CD4-positive, alpha-beta T cell treated with Interleukin-12 subunit alpha and Interleukin-12 subunit beta, for 1 hour (primary cell): ENCODE measurements around the gene MAP2K3.
"Not testable (repeated sequence)": the region's sequence is repeated elsewhere in the genome, so short reads cannot be mapped to it uniquely, and the experiment has no call there.

ENCODE experiments used
- DNase-seq: peaks from one replicate; pipeline ENCODE4 v3.0.0-alpha.2; 2020

Gene MAP2K3

GRCh38 chr17:21337981-21338625 is 53.6 kb downstream of the MAP2K3 start:
- DNase-seq = not testable (repeated sequence)

GRCh38 chr17:21339011-21339410 is 54.5 kb downstream of the MAP2K3 start:
- DNase-seq = no peak

- not testable (repeated sequence) for DNase-seq
Measured at GRCh38 chr17:21339571-21339970, 55.1 kb downstream of the MAP2K3 start.

- DNase-seq = not testable (repeated sequence)
Measured at GRCh38 chr17:21340407-21340806, 55.9 kb downstream of the MAP2K3 start.

GRCh38 chr17:21341279-21341678 is 56.8 kb downstream of the MAP2K3 start:
- DNase-seq = not testable (repeated sequence)

GRCh38 chr17:21341925-21342540 is 57.5 kb downstream of the MAP2K3 start:
- DNase-seq = not testable (repeated sequence)

GRCh38 chr17:21343061-21343949 is 58.8 kb downstream of the MAP2K3 start:
- DNase-seq = not testable (repeated sequence)

- DNase-seq = not testable (repeated sequence)
Measured at GRCh38 chr17:21344801-21345200, 60.3 kb downstream of the MAP2K3 start.

GRCh38 chr17:21345236-21345635 is 60.7 kb downstream of the MAP2K3 start:
- no peak for DNase-seq

GRCh38 chr17:21346107-21346506 is 61.6 kb downstream of the MAP2K3 start:
- not testable (repeated sequence) for DNase-seq

- not testable (repeated sequence) for DNase-seq
Measured at GRCh38 chr17:21346651-21347250, 62.2 kb downstream of the MAP2K3 start.

- DNase-seq = not testable (repeated sequence)
Measured at GRCh38 chr17:21347660-21348059, 63.1 kb downstream of the MAP2K3 start.

GRCh38 chr17:21348081-21348925 is 63.8 kb downstream of the MAP2K3 start:
- not testable (repeated sequence) for DNase-seq

- DNase-seq = not testable (repeated sequence)
Measured at GRCh38 chr17:21348926-21349261, 64.4 kb downstream of the MAP2K3 start.

- DNase-seq = not testable (repeated sequence)
Measured at GRCh38 chr17:21349358-21350050, 65.0 kb downstream of the MAP2K3 start.

GRCh38 chr17:21350495-21350894 is 66.0 kb downstream of the MAP2K3 start:
- not testable (repeated sequence) for DNase-seq

GRCh38 chr17:21351366-21352065 is 67.0 kb downstream of the MAP2K3 start:
- no peak for DNase-seq

- DNase-seq = no peak
Measured at GRCh38 chr17:21352221-21352980, 67.9 kb downstream of the MAP2K3 start.

GRCh38 chr17:21352981-21353265 is 68.4 kb downstream of the MAP2K3 start:
- DNase-seq = no peak

GRCh38 chr17:21353326-21354010 is 69.0 kb downstream of the MAP2K3 start:
- DNase-seq = no peak
